NK-92 (cell line): ENCODE results near the gene P2RX2.

ENCODE experiments used
- DNase-seq: peaks from one replicate; lab custom pipeline; 2025; ENCODE audit not compliant: unreplicated experiment; lab: John Stamatoyannopoulos, UW

The P2RX2 gene

GRCh38 chr12:132618683-132619043, at the start of gene P2RX2:
Gene P2RX2, plus strand, starts transcription at chr12:132618776. Its CDS starts 41 bp downstream, at chr12:132618817.
- DNase-seq, result no peak

DNA sequence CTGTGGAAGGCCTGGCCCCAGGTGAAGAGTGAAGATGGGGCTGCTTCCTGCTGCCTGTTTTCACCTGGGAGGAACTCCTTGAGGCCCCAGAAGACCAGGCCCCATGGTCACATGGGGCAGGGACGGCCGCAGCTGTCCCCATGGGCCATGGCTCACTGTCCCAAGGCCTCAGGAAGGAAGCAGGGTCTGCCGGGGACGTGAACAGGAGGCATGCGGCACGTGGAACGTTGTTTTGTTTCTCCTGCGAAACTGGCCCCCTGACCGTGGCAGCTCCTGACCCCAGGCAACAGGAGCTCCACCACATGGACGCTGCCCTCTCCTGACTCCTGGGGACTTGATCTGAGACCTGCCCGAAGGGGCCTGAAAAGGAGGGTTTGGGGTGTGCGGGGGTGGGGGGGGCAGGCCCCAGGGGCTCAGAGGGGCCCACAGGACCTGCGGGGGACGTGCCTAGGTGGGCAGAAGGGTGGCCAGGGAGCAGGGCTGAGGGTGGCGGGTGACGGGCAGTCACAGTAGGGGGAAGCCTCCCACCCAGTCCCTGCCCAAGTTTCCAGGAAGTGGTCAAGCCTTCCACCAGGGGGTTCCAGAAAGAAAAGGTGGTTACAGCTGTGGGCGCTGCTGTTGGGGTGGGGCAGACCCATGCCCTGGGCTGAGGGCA, 49.6 kb upstream of the P2RX2 start:
- DNase-seq, result no peak

DNA sequence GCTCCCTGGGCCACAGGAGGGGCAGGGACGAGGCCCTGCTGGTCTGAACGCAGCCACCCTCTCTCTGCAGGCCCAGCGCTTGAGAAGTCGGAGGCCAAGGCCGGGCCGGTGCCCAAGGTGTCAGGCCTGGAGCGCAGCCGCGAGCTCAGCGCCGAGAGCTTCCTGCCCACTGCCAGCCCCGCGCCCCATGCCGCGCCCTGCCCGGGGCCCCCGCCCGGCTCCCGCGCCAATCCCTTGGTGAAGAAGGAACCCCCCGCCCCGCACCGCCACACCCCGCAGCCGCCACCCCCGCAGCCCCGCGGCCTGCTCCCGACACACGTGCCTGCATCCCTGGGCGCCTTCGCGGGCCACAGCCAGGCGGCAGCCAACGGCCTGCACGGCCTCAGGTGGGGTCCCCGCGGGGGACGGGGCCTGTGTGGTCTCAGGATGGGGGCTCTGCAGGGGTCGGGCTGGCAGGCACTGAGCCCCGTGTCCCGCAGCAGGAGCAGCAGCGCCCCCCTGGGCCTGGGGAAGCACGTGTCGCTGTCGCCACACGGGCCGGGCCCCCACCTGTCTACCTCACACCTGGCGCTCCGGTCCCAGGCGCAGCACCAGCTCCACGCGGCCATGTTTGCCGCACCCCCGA, 48.6 kb upstream of the P2RX2 start:
- no peak for DNase-seq

DNA sequence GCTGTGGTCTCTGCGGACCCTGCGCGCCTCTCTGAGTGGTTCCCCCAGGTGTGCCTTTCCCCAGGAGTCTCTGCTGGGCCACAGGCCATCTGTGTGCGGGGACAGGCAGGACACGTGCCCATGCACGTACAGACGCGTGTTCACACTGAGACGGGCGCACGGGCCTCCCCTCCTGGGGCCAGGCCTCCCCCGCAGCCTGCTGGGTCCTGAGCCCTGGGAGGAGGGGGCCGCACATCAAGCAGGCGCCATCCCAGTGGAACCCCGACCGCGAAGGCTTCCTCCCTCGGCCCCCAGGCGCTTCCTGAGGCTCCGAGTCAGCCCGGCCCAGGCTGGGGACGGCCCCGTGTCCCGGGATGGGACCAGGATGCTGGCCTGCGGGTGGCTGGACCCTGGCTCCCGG, 47.9 kb upstream of the P2RX2 start:
- no peak for DNase-seq

DNA sequence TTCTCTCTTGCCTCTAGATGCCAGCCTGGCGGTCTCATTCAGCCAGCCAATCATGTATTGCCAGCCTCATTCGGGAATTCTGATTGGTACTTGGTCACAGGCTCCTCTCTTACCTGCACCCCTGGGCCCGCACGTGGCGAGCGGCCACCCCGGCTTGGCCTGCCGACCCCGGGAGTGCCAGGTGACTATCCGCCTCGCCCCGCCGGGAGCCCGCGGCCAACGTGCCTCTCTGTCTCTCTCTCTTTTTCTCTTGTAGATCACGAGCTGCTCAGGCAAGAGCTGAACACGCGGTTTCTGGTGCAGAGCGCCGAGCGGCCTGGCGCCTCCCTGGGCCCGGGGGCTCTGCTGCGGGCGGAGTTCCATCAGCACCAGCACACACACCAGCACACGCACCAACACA, 47.5 kb upstream of the P2RX2 start:
- no peak for DNase-seq

DNA sequence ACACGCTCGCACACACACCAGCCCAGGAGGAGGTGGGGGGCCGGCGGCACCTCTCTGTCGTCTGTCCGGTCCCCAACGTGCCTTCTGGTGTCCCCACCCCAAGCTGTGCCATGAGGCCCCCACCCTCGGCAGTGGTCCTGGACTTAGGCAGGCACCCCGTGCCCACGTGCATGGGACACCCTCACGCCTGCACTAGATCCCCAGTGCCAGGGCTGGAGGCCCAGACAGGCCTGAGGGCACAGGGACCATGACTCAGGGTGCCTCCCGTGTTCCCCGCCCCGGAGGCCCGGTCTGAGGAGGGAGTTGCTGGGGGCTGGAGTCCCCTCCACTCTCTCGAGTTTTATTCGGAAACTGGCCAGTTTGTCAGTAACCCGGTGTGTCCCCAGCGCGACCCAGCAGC, 47.0 kb upstream of the P2RX2 start:
- DNase-seq, result no peak

DNA sequence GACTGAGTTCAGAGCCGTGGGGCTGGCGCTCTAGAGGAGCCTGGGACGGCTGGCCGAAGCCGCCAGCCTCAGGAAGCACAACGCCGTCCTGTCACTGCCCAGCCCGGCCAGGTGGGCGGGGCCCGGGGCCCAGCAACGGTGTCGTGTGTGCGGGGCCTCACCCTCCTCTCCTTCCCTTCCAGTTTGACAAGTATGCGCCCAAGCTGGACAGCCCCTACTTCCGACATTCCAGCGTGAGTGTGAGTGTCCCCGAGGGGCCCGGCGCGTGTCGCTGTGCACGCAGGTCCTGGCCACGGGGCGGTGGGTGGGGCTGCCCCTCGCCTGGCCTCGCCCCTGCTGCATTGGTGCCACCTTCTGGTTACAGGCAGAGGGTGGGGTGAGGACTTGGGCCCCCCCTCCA, 46.5 kb upstream of the P2RX2 start:
- DNase-seq, result no peak

GRCh38 chr12:132572801-132573760, 45.5 kb upstream of the P2RX2 start:
- no peak for DNase-seq

GRCh38 chr12:132574271-132574996, 44.1 kb upstream of the P2RX2 start:
- DNase-seq, result no peak

GRCh38 chr12:132575661-132576060, 42.9 kb upstream of the P2RX2 start:
- no peak for DNase-seq

DNA sequence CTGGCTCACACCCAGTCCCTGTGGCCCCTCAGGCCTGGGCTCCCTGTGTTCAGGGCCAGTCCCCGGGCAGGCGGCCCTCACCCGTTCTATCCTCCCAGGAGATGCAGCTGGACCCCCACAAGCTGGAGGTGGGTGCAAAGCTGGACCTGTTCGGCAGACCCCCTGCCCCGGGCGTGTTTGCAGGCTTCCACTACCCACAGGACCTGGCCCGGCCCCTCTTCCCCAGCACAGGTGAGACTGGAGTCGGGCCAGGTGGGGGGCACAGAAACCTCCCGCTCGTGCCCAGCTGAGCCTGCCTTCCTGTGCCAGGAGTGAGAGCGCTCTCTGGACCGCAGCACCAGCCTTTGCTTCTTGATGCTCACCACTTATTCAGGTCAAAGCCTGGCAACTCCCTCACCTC, 41.9 kb upstream of the P2RX2 start:
- no peak for DNase-seq

- DNase-seq, result no peak
Measured at GRCh38 chr12:132577191-132577920, 41.2 kb upstream of the P2RX2 start.

DNA sequence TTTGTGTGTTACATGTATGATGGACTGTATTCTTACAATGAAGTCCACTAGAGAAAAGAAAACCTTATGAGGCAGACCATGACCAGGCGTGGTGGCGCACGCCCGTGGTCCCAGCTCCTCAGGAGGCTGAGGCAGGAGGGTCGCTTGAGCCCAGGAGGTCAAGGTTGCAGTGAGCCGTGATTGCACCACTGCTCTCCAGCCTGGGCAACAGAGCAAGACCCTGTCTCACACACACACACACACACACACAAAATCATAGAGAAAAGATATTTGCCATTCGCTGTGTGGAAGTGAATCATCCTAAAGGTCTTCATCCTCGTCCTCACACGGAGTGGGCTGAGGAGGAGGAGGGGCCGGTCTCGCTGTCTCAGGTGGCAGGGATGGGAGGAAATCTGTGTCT, 40.5 kb upstream of the P2RX2 start:
- DNase-seq, result no peak

GRCh38 chr12:132578826-132579225, 39.8 kb upstream of the P2RX2 start:
- DNase-seq, result no peak

GRCh38 chr12:132579744-132580143, 38.8 kb upstream of the P2RX2 start:
- DNase-seq, result no peak

- no peak for DNase-seq
Measured at GRCh38 chr12:132580701-132581292, 37.8 kb upstream of the P2RX2 start.

- DNase-seq, result no peak
Measured at GRCh38 chr12:132581348-132582057, 37.1 kb upstream of the P2RX2 start.

- DNase-seq, result no peak
Measured at GRCh38 chr12:132582058-132582420, 36.5 kb upstream of the P2RX2 start.

GRCh38 chr12:132582582-132583410, 35.8 kb upstream of the P2RX2 start:
- no peak for DNase-seq
